Smooth muscle cell of bladder (primary cell): ENCODE results near the gene GLI2. TPM values are rescaled to one million over a fixed set of nuclear protein-coding genes. Genes with fewer than 3 reads are reported as not detected.

Experiments
- total RNA-seq: library from RNA; depleted of rRNA; stranded (reverse); fragments of >200 nt; gene quantifications from 2 replicates; pipeline ENCODE4 v1.2.3, GENCODE V29; 2014

Gene GLI2
- 6.4 and 11.3 TPM in 2 replicates for total RNA-seq

GRCh38 chr2:120735746-120736170, at the start of gene GLI2:
Gene GLI2, plus strand, starts transcription at chr2:120735868. Its CDS starts 61,453 bp downstream, at chr2:120797321.

